HL-60/S4 treated with phorbol 12-myristate 13-acetate at 8.2 ng/mL for 4 days and 3 days (cell line): ENCODE measurements around the gene ILK.

ENCODE experiments used
- in situ Hi-C: fragments of 300-500 bp; cut with MboI; formaldehyde crosslinking; loops from 2 replicates; pipeline ENCODE4 v1.15.0; 2022; ENCODE audit warnings: low sequenced_read_pairs

ILK gene

DNA sequence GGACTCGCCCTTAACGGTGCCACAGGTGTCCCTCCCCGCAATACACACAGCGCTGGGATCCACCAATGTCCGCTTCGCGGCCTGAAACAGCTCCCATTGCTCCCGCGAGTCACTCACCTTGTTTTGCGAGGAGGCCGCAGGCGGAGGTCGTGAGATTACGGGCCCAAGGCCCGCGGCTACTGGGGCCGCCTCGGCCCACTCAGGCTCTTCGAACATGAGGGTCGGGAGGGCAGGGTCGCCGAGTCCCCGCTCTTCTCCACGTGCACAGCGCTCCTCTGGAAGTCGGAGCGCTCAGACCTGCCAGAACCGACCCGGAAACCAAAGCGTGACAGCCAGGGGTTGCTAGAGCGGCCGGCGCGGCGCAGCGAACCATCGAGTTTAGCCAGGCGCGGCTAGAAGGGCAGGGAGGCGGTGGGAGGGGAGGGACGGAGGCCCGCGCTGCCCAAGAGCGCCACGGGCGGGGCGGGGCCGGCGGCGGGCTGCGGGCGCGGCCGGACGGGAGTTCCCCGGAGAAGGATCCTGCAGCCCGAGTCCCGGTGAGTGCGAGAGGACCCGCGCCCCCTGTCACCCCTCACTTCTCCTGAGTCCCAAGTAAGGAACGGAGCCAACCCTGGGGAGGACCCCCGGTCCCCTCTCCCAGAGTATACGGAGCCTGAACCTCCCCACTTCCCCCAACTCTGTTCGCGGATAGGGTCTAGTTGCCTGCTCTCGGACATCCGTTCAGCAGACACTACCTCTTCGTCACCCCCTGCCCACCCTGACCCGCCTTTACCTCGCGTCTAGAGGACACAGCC, at the start of gene ILK, which contains the start of gene RRP8:
Gene ILK (plus strand): TSS at position 488 of the 794 bp plus-strand sequence. CDS start 498 bp downstream, outside the sequence.
Gene RRP8 (minus strand): TSS at position 330 of the 794 bp plus-strand sequence. CDS start 114 bp downstream, at position 216.
- in situ Hi-C loops = loop anchor here (10.0 kb wide), 1 partner anchor 71 kb away; no protein-coding TSS in a partner anchor

DNA sequence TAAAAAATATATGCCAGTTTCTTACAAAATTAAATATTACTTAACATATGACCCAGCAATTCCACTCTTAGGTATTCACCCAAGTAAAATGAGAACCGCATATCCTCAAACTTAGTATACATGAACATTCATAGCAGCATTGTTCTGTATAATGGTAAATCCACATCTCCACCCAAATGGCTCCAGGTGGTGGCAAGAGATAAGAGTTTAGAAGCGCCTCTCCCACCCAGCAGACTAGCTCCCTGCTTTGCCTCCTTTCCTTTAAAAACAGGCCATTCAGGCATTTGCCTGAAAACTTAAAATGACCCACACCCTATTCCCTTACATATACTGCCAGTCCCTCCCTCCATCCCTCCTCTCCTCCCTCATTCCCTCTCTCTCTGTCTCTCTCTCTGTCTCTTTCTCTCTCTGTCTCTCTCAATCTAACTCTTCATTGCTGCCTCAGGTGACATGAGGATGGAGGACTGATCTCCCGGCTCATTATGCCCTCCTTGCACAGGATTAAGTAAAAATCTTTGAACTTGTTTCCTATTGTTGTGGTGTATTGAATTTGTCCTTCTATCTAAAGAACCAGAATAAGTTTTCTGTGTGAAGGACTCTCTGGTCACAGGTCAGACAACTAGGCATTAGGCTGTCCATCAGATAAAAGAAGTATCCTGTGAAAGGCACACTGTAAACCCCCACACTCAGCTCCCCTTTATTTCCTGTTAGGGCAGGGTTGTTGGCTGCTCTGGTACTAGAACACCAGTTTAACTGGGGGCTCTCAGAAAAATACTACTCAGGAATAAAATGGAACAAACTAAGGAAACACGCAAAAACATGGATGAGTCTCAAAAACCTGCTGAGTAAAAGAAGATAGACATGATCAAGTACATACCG, 48.5 kb upstream of the ILK start:
- in situ Hi-C loops = no loop called here

DNA sequence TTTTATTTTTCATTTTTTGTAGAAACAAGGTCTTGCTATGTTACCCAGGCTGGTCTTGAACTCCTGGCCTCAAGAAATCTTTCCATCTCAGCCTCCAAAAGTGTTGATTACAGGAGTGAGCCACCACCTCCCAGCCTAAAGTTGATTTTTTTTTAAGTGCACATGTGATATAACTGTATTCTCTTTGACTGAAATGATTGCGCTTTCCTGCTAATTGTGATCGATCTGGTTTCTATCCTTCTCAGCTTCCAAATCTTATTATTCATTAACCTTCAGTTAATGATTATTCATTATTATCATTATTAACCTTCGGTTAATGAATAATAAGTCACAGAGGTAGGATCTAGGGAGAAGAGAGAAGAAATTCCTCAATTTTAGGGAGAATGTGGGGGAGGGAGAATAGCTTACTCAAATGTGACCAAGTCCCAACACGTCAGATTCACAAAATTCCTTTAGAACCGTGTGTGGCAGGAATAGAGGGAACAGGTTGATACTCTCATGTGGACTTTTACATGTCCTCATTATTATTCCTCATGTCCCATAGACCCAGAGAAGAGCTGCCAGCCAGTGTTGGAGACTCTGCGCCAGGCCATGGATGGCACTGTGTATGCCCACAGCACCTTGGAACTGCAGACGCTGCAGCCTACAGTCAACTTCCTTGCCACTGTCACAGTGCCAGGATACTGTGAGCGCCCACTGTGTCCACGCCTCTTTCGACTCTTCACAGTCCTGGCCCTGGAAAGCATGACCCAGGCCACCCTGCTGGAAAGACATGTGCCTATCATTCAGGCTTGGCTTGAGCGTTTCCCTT, 47.2 kb upstream of the ILK start:
- in situ Hi-C loops = no loop called here

DNA sequence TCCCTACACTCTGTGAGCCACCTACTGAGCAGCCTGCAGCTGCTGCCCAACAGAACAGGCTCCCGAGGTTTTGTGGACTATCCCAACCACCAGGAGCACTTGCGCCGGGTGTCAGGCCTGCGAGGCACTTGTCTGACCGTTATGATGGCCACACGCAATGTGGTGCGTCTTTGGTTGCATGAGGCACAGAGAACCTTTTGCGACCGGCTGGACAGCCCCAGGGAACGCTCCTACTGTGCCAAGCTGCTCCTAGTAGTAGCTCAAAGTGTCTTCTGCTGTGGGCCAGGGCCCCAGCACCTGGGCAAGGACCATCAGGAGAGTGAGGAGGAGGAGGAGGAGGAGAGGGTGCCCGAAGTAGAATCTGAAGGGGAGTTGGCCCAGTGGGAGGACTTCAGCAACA, 46.5 kb upstream of the ILK start:
- in situ Hi-C loops = no loop called here

DNA sequence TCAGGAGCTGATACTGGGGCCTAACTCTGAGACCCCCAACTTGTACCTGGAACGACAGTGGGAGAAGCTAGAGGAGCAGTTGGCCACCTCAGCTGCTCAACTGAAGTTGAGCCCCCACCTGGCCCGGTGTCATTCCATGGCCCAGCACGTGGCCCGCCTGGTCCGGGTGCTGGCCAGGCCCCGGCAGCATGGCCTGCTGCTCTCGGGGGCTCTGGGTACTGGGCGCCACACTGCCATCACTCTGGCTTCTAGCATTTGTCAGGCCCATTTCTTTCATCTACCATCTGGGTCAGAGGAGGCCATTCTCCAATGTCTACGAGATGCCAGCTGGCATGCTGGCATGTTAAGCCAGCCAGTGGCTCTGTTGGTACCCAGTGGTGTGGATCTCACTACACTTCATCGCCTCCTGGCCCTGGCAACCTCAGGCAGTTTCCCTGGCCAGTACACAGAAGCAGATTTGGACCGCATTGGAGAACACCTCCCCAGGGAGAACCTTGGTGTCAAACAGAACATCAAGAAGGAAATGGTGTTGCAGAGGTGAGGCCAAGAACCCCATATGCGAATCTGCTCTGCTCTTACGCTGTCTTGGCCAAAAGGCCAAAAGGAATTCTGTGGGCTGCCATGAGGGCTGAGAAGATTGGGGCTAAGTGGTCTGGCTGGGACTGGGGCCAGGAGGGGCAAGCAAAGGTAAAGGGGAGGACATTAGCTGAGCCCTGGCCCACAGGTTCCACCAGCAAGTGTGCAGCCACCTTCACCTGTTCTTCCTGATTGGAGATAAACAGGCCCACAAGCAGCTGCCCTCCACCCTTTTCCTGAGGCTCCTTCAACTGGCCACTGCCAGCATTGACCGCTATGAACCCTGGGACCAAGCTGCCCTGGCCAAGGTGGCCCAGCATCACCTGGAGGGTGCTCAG, 45.6 kb upstream of the ILK start:
- in situ Hi-C loops = no loop called here

DNA sequence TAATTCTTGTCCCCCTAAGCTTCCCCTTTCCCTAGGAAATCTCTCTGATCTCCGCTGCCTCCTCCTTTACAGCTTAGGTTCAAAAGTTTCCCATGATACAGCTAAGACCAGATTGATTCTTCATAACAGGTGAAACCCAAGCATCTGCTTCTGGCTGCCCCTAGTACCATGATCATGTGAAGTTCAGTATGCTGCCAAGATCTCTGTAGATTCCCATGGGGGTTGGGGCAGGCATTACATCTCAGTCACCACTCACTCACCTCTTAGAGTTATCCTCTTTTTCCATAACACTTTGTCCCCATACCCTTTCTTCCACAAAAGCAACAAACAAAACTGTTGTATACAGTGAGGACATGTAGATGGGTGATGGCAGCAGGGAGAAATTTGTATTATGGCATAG, 44.2 kb upstream of the ILK start:
- in situ Hi-C loops = no loop called here

DNA sequence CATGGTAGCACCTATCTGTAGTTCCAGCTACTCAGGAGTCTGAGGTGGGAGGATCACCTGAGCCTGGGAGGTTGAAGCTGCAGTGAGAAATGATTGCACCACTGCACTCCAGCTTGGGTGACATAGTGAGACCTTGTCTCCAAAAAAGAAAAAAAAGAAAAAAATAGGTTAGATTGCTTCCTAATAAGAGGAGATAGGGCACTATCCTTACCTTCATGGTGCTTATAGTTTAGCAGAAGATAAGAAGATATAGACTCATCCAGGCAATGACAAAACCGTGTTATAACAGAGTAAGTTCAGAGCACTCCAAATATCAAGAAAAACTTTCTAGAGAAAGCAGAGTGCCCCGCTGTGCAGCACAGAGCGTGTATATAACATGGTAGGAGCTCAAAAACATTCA, 42.3 kb upstream of the ILK start:
- in situ Hi-C loops = no loop called here

DNA sequence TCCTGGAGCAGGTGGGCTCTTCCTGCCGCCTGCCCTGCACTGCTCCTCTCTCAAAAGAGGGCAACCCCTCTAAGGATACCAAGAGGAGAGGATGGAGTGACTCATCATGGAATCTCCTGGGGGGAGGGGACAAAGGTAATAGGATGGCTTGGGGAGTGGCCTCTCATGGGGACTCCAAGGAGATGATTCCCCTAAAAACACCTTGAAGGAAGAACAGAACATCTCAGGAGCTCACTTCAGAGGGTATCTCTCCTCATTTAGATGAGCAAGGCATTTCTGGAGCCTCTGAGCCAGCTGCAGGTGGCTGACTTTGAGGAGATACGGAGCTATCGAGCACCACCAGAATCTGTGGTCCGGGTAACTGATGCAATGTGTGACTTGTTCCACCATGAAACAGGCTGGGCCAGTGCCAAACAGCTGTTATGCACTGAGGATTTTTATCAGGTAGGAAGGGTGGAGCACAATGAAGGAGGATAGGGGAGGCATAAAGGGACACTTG, 40.4 kb upstream of the ILK start:
- in situ Hi-C loops = no loop called here

DNA sequence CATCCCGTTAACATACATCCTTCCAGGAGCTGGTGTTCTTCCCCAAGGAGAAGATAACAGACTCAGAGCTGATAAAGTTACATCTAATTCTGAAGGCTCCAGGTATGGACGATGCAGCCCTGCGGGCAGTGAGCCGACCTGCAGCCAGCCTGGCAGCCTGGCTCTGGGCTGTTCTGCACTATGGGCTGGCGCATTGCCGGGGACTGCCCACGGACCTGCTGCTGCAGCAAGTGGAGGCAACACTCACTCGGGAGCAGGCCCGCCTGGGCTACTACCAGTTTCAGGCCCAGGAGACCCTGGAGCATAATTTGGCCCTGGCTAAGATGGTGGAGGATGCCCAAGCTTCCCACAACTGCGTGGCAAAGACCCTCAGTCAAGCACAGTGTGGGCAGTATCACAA, 39.9 kb upstream of the ILK start:
- in situ Hi-C loops = no loop called here

DNA sequence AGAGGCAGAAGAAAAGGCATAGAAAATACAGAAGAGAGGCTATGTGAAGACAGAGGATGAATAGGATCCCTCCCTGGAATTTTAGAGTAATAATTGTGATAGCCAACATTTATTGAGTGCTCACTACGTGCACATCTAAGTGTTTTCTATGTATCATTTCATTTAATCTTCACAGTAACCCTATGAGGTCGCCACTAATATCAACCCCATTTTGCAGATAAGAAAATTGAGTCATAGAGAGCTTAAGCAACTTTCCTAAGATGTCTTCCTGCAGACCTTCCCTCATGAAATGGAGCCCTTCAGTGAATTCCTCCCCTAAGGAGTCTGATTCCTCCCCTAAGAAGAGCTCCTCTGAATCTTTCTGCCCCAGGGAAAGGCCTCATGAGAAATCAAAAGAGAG, 38.2 kb upstream of the ILK start:
- in situ Hi-C loops = no loop called here

DNA sequence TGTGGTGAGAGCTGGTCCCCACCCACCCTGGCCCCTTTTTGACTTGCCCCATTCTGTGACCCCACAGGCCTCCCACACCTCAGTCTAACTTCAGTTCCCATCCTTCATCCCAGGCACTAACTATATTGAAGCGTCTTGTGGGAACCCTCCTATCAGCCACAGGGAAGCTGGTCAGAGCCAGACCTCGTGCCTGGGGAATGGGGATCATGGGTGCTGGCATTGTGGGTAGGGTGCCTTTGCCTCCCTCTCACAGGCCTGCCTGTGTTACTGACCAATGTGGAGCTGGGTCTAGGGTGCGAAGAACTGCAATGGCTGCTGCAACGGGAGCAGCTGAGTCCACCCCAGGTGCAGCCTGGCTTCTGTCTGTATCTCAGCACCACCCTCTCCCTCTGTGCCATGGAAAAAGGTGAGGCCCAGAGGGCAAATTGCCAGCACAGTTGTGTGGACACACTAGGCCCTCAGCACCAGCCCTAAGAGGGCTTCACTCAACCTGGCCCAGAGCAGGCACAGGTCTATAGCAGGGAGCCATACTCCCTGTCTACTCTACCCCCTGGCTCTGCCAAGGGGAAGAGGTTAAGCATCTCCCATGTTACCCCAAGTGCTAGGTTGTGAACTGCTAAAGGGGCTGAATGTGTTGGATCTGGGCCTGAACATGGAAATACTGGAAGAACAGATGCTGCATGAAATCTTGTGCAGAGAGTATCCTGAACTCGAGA, 37.4 kb upstream of the ILK start:
- in situ Hi-C loops = no loop called here

DNA sequence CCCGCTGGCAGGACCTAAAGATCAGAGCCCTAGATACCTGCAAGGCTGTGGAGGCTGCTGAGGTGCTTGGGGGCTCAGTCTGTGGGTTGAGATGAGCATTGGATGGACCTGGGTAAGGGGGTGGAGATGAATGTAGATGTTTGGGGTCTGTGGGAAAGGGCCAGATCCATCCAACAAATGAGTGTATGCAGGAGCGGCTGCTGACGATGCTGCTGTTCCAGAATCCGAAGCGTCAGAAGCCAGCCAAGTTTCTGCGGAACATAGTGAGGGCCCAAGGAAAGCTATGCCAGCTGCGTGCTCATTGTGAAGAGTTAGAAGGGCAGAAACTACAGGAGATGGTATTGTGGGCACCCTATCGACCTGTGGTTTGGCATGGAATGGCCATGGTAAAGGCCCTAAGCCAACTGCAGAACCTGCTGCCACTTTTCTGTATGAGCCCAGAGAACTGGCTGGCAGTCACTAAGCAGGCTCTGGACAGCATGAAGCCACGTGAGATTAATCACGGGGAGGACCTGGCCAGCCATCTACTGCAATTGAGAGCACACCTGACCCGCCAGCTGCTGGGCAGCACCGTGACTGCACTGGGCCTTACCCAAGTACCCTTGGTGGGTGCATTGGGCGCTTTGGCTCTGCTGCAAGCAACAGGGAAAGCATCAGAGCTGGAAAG, 36.7 kb upstream of the ILK start:
- in situ Hi-C loops = no loop called here

DNA sequence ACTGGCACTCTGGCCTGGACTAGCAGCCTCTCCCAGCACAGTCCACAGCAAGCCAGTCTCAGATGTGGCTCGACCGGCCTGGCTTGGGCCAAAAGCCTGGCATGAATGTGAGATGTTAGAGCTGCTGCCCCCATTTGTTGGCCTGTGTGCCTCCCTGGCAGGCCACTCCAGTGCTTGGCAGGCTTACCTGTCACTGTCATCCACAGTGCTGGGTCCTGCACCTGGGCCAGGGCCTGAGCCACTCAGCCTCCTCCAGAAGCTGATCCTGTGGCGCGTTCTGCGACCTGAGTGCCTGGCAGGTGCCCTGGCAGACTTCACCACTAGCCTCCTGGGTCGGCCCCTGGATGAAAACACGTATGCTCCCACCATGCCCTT, 36.2 kb upstream of the ILK start:
- in situ Hi-C loops = no loop called here

DNA sequence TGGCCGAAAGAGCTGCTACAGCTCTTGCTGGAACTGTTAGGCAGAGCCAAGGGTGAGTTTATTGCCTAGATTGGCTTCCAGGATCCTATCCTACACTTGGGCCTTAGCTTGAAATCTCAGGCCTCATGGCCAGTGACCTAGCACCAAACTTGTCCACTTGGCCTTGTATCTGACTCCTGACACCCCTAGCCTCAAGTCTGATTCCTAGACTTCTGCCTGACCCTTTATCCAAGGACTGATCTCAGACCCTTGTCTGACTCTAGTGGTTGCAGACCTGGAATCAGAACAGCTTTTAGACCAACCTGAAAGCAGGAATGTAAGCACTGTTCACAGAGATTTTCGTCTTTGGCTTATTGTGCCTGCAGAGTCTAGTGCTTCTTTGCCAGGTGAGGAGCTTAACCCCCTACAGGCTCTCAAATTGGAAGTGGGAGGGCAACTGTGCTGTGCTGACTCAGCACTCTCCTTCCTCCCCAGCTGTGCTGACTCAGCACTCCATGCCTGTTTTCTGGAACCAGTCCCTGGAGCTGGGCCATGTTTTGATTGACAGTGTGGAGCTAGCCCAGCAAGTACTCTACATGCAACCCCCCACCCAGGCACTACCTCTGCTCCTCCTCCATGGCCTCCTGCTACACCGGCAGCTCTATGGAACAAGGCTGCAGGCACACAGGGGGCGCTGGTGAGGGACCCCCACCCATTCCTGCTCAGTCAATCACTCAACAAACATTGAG, 35.2 kb upstream of the ILK start:
- in situ Hi-C loops = no loop called here

DNA sequence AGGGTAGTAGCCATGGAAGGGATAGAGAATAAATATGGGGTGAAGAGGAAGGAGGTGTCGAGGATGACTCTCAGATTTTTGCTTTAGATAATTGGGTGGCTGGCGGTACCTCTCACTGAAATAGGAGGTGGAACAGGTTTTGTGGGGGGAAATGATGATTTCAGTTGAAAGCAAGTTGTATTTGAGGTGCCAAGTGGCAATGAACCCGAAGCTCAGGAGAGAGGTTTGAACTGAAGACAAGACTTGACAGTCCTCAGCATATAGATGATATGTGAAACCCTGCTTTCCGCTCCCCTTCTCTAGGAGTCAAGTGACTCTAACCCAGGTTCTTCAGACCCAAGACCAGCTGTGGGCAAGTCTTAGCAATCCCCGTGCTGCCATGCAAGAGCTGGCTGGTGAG, 33.9 kb upstream of the ILK start:
- in situ Hi-C loops = no loop called here

DNA sequence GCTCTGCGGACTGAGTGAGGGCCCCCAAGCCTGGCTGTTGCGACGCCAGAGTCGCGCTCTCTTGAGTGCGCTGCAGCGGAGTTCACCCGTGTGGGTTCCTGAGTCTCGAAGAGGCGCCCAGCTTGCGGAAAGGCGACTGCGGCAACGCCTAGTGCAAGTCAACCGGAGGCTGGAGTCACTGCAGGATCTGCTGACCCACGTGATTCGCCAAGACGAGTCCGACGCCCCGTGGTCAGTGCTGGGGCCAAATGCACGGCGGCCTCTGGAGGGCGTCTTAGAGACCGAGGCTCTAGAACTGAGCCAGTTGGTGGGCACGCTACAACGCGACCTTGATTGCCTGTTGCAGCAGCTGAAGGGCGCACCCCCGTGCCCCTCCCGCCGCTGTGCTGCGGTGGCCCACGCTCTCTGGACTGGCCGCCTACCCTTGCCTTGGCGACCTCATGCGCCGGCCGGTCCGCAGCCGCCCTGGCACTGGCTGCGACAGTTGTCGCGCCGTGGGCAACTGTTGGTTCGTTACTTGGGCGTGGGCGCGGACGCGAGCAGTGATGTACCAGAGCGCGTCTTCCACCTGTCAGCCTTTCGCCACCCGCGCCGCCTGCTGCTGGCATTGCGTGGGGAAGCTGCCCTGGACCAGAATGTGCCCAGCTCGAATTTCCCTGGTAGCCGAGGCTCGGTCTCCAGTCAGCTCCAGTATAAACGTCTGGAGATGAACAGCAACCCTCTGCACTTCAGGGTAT, 32.7 kb upstream of the ILK start:
- in situ Hi-C loops = no loop called here

DNA sequence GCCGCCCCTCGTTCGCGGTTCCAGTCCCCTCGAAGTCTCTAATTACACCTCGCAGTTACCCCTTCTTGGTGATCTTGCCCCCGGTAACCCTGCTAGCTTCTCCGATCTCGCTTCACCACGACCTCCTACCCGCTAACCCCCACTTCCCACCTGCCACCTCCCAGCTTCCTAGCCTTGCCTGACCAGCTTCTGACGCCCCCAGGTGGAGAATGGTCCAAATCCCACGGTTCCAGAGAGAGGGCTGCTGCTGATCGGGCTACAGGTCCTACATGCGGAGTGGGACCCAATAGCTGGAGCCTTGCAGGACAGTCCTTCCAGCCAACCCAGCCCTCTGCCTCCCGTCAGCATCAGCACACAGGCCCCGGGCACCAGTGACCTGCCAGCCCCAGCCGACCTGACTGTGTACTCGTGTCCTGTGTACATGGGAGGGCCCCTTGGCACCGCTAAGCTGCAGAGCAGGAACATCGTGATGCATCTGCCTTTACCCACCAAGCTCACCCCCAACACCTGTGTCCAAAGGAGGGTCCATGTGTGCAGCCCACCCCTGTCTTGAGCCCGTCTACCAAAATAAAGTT, 32.1 kb upstream of the ILK start:
- in situ Hi-C loops = no loop called here
